VCaP (cell line): ENCODE data around the gene PARD6G.

Experiments
- H3K27ac ChIP-seq: fragments of 450-650 bp; 2 replicates; pipeline ENCODE4 v1.5.1; 2017
- TF ChIP-seq, protein P1 (sequence below): fragments of 450-650 bp; conservative IDR thresholded peaks from 2 replicates; pipeline ENCODE4 v1.5.1; 2017; ENCODE audit warnings: mild to moderate bottlenecking, moderate library complexity

PARD6G gene

DNA sequence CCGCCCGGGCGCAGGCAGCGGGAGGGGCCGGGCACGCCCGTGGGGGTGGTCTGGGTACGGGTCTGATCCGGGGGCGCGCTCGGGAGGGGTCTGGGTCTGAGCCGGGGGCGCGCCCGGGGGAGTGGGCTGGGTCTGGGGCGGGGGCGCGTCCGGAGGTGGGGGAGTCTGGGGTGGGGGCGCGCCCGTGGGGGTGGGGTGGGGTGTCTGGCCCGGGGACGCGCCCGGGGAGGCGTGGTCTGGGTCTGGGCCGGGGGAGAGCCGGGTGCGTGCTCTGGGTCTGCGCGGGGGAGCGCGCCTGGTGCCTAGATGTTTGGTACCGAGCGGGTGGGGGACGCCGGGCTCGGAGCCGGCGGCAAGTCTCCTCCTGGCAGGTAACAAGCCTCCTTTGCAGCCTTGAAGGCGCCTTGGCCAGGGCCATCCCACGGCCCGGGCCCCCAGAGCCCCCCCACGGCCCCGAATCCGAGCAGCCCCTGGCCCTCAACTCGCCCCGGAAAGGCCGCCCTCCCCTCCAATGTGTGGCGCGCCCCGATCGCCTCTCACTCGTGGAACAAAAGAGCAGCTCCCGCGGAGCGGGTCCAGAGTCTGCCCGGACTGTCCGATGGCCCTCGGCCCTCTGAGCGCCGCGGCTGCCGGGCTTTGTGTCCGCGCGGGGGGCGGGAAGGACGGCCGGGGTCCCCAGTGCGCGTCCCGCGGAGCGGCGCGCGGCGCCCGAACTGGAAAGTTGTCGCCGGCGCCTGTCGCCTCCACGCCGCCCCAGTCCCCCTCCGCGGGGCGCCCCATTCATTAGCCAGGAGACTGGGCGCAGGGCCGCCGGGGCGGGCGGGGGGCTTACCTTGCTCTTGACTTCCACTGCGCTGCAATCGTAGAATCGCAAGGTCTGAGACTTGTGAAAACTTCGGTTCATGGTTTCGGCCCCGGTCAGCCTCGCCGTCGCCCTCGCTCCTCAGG lies 595 bp downstream of the PARD6G start:
- H3K27ac ChIP-seq: peak overlapping the region; percentile 68; the same call in 1 of the 2 replicates
- TF ChIP-seq, protein P1, sequence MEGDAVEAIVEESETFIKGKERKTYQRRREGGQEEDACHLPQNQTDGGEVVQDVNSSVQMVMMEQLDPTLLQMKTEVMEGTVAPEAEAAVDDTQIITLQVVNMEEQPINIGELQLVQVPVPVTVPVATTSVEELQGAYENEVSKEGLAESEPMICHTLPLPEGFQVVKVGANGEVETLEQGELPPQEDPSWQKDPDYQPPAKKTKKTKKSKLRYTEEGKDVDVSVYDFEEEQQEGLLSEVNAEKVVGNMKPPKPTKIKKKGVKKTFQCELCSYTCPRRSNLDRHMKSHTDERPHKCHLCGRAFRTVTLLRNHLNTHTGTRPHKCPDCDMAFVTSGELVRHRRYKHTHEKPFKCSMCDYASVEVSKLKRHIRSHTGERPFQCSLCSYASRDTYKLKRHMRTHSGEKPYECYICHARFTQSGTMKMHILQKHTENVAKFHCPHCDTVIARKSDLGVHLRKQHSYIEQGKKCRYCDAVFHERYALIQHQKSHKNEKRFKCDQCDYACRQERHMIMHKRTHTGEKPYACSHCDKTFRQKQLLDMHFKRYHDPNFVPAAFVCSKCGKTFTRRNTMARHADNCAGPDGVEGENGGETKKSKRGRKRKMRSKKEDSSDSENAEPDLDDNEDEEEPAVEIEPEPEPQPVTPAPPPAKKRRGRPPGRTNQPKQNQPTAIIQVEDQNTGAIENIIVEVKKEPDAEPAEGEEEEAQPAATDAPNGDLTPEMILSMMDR: no peak

DNA sequence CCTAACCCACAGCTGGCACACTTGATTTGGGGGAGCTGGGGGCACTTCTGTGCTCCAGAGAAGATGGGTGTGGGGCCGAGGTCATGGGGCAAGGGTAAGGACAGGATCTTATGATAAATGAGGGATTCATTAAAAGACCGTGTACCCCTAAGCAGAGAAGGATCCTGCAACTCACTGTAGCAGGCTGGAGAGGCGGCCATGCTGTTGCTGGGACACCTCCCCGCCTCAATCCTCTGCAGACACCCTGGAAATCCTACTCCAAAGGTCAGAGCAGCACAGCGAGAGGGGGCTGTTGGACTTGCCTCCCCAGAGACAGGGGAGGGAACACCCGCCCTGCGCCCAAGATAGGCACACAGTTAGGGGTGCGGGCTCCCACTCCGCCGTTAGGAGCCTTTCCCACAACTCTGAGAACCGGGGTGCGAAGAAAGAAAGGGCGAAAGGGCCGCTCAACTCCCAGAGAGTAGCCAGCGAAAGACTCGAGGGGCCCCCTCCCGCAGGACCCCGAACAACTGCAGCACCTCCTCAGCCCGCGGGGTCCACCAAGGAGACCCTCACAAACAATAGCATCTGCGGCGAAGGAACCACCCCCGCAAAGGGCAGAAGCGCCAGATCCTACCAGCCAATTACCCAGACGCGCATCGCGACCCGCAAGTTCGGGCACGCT lies 1.4 kb downstream of the PARD6G start:
- peak overlapping the region; percentile 68; the same call in 1 of the 2 replicates for H3K27ac ChIP-seq
- TF ChIP-seq, protein P1: no peak

DNA sequence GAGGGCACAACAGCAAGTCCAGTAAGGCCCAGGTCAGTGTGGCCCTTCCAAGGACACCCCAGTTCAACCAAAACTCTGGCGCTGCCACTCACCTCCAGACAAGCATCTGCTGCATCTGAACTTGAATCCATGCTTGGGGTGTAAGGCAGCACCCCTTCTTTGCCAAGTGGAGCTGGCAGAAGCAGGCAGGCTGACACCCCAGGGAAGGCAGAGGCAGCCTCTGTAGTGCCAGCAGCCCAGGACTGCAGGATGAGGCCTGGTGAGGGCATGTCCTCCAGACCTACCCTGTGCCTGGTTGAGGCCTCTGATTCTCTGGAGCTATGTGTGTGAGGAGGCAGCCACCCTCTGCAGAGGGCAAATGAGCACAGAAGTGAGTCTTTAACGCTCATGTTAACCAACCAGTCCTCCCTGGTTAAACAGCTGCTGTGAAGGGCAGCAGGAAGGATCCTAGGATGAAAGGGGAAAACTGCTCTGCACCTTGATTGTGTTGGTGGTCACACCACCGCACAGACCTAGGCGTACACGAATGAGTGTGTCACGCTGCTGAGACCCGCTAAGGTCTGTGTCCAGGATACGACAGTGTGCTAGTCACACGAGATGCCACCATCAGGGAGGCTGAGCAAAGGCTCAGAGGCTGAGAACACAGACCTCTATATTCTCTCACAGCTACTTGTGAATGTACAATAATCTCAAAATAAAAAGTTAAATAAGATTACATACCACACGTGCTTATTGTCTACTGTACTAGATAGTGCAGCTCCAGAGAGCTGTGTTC lies 2.2 kb downstream of the PARD6G start:
- H3K27ac ChIP-seq: no peak overlapping the region
- TF ChIP-seq, protein P1: no peak

DNA sequence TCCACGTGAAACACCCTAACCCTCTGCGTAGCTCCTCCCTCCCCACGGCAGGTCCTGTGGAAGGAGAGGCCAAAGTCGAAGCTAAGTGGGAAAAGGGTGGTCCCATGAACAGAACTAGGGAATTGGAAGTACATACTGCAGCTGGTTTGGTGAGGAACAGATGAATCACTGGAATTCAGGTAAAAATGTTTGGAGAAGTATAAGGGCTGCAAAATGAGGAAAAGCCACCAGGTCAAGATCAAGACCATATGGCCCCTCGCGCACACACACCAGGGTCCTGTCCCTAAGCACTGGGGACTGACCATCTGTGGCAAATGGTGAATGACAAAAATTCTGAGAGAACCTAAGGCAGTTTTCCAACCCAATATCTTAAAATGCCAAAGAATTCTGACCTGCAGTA lies 3.1 kb downstream of the PARD6G start:
- TF ChIP-seq, protein P1: no peak
- no peak overlapping the region for H3K27ac ChIP-seq

DNA sequence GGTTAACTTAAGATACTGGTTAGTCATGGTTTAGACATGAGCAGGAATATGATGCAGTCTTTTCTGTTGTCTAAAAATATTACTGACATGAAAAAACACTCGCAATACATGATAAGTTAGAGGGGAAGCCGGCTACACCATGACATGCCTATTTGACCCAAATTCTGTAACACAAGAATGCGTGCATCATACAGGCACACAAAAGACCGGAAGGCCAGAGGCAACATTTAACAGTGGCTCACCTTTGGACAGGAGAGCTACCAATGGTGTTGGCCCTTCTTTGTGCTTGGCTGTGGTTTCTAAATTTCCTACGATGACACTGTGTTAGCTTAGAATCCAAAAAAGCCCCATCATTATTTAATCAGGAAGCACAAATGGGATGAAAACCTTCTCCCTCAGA lies 4.1 kb downstream of the PARD6G start:
- TF ChIP-seq, protein P1: no peak

DNA sequence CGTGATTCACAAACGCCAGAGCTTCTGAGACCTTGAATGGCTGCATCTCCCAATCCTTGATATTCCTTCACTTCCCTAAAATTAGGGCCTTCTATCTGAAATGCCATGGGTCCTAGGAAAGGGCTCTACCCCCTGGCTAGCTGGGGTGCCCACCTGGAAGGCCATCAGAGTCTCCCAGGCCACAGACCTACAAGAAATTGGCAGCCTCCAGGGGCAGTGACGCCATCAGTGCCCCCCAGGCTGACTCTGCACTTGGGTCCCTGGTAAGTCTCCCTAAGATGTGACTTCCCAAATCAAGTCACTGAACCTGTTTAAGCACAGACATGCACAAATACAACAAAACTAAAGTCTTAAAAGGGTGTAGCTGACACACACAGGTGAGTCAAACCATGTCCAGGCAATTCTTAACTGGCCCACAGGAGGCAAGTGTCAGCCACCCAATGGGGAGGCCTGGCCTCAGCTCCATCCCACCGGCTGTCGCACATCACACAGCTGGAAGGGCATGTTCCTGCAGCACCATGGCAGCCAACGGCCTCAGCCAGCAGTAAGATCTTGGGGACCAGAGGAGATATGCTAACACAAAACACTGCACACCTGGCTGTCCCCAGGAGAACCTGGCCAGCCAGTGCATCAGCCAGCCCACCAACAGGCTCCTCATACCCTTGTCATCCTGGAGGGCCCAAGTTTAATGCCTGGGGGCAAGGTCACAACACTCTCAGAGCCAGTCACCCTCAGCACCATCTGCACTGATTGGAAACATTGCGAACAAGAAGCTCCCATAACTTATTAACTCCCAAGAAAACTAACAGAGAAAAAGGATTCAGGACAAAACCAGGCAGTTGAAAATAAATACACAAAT lies 5.2 kb downstream of the PARD6G start:
- H3K27ac ChIP-seq: no peak overlapping the region
- TF ChIP-seq, protein P1: no peak

More for the DNA sequence above, 4.1 kb downstream of the PARD6G start:
- H3K27ac ChIP-seq: no peak overlapping the region
